Activated CD8-positive, alpha-beta T cell treated with anti-CD3 and anti-CD28 coated beads, Interleukin-2, amount 10 ng/mL, durations not matched to agents 7 days and 5 days (primary cell): ENCODE data around the gene CD58. TPM values are rescaled to one million over a fixed set of nuclear protein-coding genes. Genes with fewer than 3 reads are reported as not detected.
"Not testable (repeated sequence)": the region's sequence is repeated elsewhere in the genome, so short reads cannot be mapped to it uniquely, and the experiment has no call there.

Source experiments
- ATAC-seq: fragments of 150-1000 bp; cut with Tn5 transposase; one replicate; pipeline ENCODE4 v1.10.0; 2021; ENCODE audit warnings: moderate library complexity
- CTCF ChIA-PET: fragments of 350-600 bp; sonication (Branson Sonifier 250); formaldehyde crosslinking; loops from one replicate; lab custom pipeline; 2021; ENCODE audit warnings: antibody characterized with exemption; lab: Charles Lee
- POLR2A ChIA-PET: fragments of 350-600 bp; sonication (Branson Sonifier 250); formaldehyde crosslinking; loops from one replicate; lab custom pipeline; 2021; ENCODE audit warnings: antibody characterized with exemption; lab: Charles Lee
- DNase-seq: peaks from one replicate; pipeline ENCODE4 v3.0.0-alpha.2; 2020
- H3K27ac Mint-ChIP-seq: one replicate; pipeline ENCODE4 v1.8.0; 2021; ENCODE audit warnings: mild to moderate bottlenecking, mixed read lengths
- H3K27me3 Mint-ChIP-seq: one replicate; pipeline ENCODE4 v1.8.0; 2021; ENCODE audit warnings: low read depth, mixed read lengths
- H3K36me3 Mint-ChIP-seq: one replicate; pipeline ENCODE4 v1.8.0; 2021; ENCODE audit warnings: low read depth, mixed read lengths
- H3K4me1 Mint-ChIP-seq: one replicate; pipeline ENCODE4 v1.8.0; 2021; ENCODE audit warnings: low read depth, mixed read lengths
- H3K4me3 Mint-ChIP-seq: one replicate; pipeline ENCODE4 v1.8.0; 2021; ENCODE audit warnings: mild to moderate bottlenecking, mixed read lengths
- H3K9me3 Mint-ChIP-seq: one replicate; pipeline ENCODE4 v1.8.0; 2022; ENCODE audit warnings: mixed read lengths; ENCODE audit not compliant: insufficient read depth
- total RNA-seq, 2 experiments: library from RNA; stranded (reverse); gene quantifications; one replicate each; pipeline ENCODE4 v1.2.3, GENCODE V29; 2021

CD58 gene, protein sequence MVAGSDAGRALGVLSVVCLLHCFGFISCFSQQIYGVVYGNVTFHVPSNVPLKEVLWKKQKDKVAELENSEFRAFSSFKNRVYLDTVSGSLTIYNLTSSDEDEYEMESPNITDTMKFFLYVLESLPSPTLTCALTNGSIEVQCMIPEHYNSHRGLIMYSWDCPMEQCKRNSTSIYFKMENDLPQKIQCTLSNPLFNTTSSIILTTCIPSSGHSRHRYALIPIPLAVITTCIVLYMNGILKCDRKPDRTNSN
- total RNA-seq = 10 to 100 TPM; 23.9 to 24.7 TPM

DNA sequence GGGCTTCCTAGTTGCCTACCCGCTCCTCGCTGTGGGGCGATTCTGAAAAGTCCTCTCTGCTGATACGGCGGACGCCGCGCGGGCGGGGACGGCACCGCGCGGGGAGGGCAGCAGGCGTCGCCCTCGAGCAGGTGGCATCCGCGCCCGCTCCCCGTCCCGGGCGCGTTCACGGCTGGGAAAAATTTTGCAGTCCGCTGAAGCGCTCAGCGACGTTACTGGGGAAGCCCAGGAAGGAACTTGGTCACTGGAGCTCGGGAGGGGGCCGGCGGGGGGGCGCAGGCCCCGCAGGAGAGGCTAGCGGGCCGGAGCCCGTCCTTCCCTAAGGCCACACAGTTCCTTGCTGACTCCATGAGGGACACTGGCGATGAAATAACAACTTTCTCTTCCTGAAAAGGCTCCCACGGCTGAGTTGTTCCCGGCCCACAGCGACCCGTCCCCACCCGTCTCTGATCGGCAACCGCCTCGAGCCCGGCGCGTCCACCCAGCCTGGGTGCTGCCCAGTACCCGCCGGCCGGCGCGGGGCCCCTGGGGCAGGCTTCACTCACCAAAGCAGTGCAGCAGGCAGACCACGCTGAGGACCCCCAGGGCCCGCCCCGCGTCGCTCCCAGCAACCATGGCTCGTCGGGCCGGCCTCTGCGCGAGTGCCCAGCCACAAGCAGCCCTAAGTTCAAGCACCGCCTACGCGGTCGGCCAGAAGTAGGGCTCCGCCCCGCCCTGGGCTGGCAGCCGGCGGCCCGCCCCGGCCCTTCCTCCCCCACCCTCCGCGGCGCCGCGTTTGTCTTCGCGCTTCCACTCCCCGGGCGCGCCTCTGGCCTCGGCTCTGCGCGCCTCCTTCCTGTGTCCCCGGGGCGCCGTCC, at the start of gene CD58:
Gene CD58 (minus strand): TSS at position 669 of the 857 bp plus-strand sequence. CDS start 54 bp downstream, at position 615.
- DNase-seq = peak; percentile 89
- H3K9me3 Mint-ChIP-seq = no peaks in the 10 kb centered on the region
- H3K36me3 Mint-ChIP-seq = peaks cover 34% of the 10 kb centered on the region
- H3K4me1 Mint-ChIP-seq = peaks cover 63% of the 10 kb centered on the region
- ATAC-seq = peak; percentile 91
- peak within 1 kb of the TSS; percentile 89 for H3K4me3 Mint-ChIP-seq
- POLR2A ChIA-PET = interaction anchor here (1.3 kb wide), 1 partner anchor 66 kb away, joined by 4 read pairs; no protein-coding TSS in a partner anchor
- H3K27ac Mint-ChIP-seq = peak within 1 kb of the TSS; percentile 87
- CTCF ChIA-PET = interaction anchor here (1.3 to 1.6 kb wide), 3 partner anchors 57 to 85 kb away, joined by 3 to 4 read pairs (median 3); no protein-coding TSS in a partner anchor
- H3K27me3 Mint-ChIP-seq = peaks cover 3% of the 10 kb centered on the region

DNA sequence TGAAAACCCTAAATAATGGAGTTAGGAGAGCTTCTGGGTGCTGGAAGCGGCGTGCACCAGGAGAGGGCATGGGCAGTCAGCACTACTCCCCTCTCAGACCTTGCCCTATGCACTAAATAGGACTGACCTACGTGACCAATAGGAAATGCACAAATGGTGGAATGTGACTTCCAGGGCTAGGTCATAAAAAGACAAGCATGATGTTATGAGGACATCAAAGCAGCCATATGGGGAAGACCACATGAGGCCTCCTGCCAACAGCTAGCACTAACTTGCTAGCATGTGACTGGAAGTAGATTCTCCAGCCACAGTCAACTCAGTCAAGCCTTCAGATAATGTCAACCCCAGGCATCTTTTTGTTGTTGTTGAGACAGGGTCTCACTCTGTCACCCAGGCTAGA, 49.6 kb upstream of the CD58 start:
- DNase-seq, CTCF ChIA-PET, H3K4me3 Mint-ChIP-seq, H3K4me1 Mint-ChIP-seq, ATAC-seq, H3K27ac Mint-ChIP-seq, POLR2A ChIA-PET, H3K36me3 Mint-ChIP-seq, H3K9me3 Mint-ChIP-seq: not testable (repeated sequence)
- peaks cover 10% of the 10 kb centered on the region for H3K27me3 Mint-ChIP-seq

DNA sequence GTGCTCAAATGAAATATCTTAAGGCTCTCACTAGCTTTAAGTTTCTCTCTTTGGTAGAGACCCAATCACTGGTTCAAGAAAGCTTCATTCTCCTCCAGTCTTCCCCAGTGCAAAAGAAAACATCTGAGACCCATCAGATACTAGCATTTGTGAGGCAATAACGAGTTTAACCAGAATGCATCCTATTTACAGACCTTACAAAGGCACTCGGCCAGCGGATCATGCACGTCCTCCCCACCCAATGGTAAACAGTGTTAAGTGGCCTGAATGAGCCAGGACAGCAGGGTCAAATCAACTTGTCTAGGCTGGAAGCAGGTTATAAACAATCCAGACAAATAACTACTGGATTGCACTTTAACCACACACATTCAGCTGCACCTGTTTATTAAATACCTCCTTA, 48.3 kb upstream of the CD58 start:
- H3K9me3 Mint-ChIP-seq, H3K36me3 Mint-ChIP-seq, DNase-seq, H3K27ac Mint-ChIP-seq, H3K4me3 Mint-ChIP-seq, H3K4me1 Mint-ChIP-seq, ATAC-seq, CTCF ChIA-PET, POLR2A ChIA-PET, H3K27me3 Mint-ChIP-seq: not testable (repeated sequence)

DNA sequence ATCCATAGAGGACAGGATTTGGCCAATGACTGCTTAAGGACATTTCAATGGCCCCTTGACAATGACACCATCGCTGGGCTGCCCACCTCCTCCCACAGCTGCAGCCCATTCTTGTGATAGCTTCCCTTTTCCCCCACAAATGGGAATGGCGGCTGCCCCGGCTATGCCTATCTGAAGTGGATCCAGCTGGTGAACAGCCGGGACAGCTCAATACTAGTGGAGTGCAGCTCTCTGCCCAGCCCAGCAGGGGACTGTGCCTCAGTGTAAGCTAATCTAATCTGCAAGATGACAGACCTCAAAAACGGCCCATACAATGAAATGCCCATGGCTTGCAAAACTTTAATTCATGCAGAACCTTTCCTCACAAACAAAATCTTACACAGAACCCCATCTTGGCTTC, 47.0 kb upstream of the CD58 start:
- H3K4me3 Mint-ChIP-seq, H3K27me3 Mint-ChIP-seq, H3K9me3 Mint-ChIP-seq, H3K27ac Mint-ChIP-seq, POLR2A ChIA-PET, H3K4me1 Mint-ChIP-seq, DNase-seq, CTCF ChIA-PET, H3K36me3 Mint-ChIP-seq, ATAC-seq: not testable (repeated sequence)

DNA sequence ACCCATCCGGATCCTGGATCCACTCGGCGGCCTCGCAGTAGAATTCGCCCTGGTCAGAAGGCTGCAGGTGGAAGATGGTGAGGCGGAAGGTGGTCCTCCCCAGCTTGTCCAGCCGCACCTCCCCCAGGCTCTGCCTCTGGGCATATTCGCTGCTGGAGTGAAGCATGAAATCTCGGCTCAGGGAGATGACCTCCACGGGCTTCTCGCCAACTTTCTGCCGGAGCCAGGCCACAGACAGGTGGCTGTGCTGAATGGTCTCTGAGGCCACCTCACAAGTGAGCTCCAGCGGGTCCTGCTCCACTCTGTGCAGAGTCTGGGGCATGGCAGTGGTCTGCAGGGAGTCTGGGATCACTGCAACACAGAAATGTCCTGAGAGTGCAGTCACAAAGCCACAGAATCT, 43.0 kb upstream of the CD58 start:
- H3K4me3 Mint-ChIP-seq, DNase-seq, POLR2A ChIA-PET, CTCF ChIA-PET, ATAC-seq, H3K27ac Mint-ChIP-seq, H3K4me1 Mint-ChIP-seq, H3K36me3 Mint-ChIP-seq, H3K27me3 Mint-ChIP-seq, H3K9me3 Mint-ChIP-seq: not testable (repeated sequence)

DNA sequence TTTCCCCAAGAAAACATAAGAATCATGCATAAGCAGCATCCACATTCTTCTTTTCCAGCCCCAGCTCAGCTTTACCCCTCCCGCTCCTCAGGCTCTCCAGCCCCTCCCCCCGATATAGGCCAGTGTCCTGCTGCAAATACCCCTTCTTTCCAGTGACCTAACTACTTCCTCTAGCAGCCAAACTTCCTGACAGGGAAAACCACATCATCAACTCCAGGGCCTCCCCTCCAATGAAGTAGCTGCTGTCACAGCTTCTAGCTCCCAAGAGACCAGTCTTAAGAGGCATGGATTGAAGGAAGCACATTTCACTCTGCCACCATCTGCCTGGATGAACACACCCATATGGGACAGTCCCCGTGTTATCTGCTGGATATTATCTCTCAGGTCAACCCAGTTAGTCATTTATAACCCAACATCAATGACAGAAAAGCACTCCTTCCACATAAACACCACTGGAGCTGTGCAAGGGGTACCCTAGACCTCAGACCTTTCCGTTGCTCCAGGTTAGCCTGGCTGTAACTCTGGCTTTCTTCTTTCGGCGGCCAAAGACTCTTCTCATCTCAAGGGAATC, 39.1 kb upstream of the CD58 start:
- POLR2A ChIA-PET, DNase-seq, ATAC-seq, H3K4me3 Mint-ChIP-seq, H3K9me3 Mint-ChIP-seq, CTCF ChIA-PET, H3K36me3 Mint-ChIP-seq, H3K27me3 Mint-ChIP-seq, H3K27ac Mint-ChIP-seq, H3K4me1 Mint-ChIP-seq: not testable (repeated sequence)

DNA sequence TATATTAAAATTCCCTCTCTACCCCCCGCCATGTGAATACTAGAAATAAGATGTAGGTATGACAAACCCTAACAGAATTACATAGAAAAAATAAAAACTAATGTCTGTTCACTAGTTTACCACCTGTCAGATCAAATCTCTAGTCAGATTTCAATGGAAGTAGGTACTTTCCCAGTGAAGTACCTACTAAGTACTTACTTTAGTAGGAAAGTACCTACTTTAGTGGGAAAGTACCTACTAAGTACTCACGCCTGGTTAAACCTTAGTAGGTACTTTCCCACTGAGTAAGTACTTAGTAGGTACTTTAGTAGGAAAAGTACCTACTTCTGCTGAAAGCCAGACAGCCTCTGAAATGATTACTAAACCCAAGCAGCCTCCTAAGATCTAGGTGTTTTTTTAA, 38.0 kb upstream of the CD58 start:
- H3K27ac Mint-ChIP-seq, H3K36me3 Mint-ChIP-seq, H3K27me3 Mint-ChIP-seq, POLR2A ChIA-PET, CTCF ChIA-PET, DNase-seq, H3K4me1 Mint-ChIP-seq, H3K9me3 Mint-ChIP-seq, H3K4me3 Mint-ChIP-seq, ATAC-seq: not testable (repeated sequence)

DNA sequence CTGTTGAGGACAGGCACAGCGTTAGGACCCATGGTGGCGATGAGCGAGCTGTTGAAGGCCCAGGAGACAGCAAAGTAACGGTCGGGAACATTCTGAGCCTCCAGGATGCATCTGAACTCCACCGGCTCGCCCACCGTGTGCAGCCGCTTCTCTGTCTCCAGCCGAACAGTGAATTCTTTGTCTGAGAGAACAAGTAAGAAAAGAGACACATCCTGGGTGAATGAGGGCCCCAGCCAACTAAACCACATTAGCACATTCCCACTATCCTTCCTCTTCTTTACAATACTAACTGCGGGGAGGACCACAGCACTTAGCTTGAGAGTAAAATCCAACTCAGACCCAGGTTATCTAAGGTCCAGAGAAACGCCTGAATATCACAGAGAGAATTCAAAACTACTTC, 37.3 kb upstream of the CD58 start:
- H3K9me3 Mint-ChIP-seq, H3K4me1 Mint-ChIP-seq, H3K36me3 Mint-ChIP-seq, DNase-seq, H3K27me3 Mint-ChIP-seq, POLR2A ChIA-PET, ATAC-seq, H3K4me3 Mint-ChIP-seq, CTCF ChIA-PET, H3K27ac Mint-ChIP-seq: not testable (repeated sequence)

DNA sequence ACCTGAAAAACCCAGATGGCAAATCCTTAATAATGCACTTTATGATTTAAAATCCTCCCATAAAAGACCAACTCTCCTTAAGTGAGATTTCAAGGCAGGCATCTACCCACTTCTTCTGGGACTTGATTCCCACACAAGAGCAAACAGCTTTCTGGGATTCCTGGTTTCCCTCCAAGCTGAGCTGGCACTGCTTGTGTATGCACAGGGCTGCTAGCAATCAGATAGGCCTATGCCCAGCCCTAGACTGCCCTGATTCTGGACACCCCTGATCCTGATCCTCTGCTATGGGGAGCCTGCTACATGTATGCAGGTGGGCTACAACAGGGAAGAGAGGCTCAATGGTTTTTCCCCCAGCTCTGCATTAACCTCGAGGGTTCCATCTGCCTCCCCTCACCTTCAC, 36.6 kb upstream of the CD58 start:
- POLR2A ChIA-PET, DNase-seq, CTCF ChIA-PET, H3K4me1 Mint-ChIP-seq, H3K9me3 Mint-ChIP-seq, H3K27me3 Mint-ChIP-seq, H3K27ac Mint-ChIP-seq, H3K36me3 Mint-ChIP-seq, ATAC-seq, H3K4me3 Mint-ChIP-seq: not testable (repeated sequence)

DNA sequence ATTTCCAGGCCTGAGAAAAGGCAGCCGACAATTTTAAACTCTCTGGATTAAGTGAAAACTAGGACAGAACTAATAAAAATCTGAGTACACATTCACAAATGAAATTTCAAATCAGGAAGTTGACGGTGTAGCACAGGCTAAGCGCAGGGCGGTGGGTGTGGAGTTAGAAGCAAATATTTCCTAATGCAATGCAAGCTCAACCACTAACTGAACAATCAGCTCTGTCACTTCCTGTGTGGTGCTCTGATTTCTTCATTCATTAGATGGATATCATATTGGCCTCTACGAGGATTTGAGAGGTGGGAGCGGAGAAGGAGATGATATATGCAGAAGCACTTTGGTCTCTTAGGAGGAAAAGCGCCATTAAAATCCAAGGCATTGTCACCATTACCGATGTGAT, 35.2 kb upstream of the CD58 start:
- H3K27ac Mint-ChIP-seq, DNase-seq, CTCF ChIA-PET, POLR2A ChIA-PET, H3K27me3 Mint-ChIP-seq, H3K36me3 Mint-ChIP-seq, H3K9me3 Mint-ChIP-seq, H3K4me3 Mint-ChIP-seq, H3K4me1 Mint-ChIP-seq: not testable (repeated sequence)
- peak; percentile 51 for ATAC-seq

DNA sequence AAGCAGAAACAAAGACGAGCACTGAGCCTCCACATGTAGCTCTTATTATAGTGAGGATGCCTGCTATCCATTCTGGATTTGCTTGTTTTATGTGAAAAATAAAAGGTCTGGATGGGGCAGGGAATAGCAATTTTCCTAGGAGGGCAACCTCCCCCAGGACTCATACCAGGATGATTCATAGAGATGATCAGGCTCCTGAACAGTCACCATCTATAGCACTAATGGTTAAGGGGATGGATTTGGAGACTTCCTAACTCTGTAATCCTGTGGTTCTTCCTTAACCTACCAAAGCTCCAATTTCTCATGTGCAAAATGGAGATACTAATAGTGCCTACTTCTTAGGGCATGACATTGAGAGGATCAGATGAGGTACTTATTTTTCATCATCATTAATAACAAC, 34.5 kb upstream of the CD58 start:
- POLR2A ChIA-PET = no interaction called here
- H3K27ac Mint-ChIP-seq = no peak overlapping the region
- H3K9me3 Mint-ChIP-seq = no peaks in the 10 kb centered on the region
- DNase-seq (no peak), ATAC-seq (no peak)
- no peaks in the 10 kb centered on the region for H3K36me3 Mint-ChIP-seq
- no peaks in the 10 kb centered on the region for H3K27me3 Mint-ChIP-seq
- no peak overlapping the region for H3K4me3 Mint-ChIP-seq
- peaks cover 9% of the 10 kb centered on the region for H3K4me1 Mint-ChIP-seq
- CTCF ChIA-PET = no interaction called here

DNA sequence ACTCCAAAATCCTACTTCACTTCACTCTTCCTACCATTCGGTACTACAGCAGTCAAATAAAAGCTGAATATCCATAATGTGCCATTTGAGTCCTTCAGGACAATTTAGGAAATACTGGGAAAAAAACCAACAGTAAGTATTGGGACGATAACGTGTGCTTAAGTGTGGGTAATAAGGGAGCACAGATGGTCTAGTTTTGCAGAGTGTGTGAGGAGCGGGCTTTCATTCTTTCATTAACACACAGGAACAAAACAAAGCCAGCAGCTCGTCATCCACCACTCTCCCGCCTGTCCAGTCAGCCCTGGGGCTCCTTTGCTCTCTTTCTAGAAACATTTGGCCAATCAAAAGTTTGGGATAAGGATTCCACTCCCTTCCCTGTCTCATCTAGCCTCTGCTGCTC, 33.6 kb upstream of the CD58 start:
- H3K4me3 Mint-ChIP-seq, H3K36me3 Mint-ChIP-seq, H3K9me3 Mint-ChIP-seq, DNase-seq, H3K27me3 Mint-ChIP-seq, H3K4me1 Mint-ChIP-seq, ATAC-seq, H3K27ac Mint-ChIP-seq, CTCF ChIA-PET, POLR2A ChIA-PET: not testable (repeated sequence)
